K562 (cell line): ENCODE measurements around the gene RETREG2. TPM values are rescaled to one million over a fixed set of nuclear protein-coding genes. Genes with fewer than 3 reads are reported as not detected.
A peak's percentile ranks its signal among the peaks of the same experiment; 100 is the strongest.

Source experiments
- ATAC-seq: fragments of 200-7000 bp; cut with Tn5 transposase; 3 replicates; pipeline ENCODE4 v1.9.1; 2020; ENCODE audit warnings: moderate library complexity
- BruUV-seq: library from RNA; stranded (reverse); fragments of 400-500 nt; replicated peaks from 2 replicates; lab custom pipeline; 2021; lab: Mats Ljungman, UMichigan
- CTCF ChIA-PET: fragments of 300-600 bp; formaldehyde crosslinking; extraction: SDS; loops from one replicate; lab custom pipeline; 2021; ENCODE audit warnings: low intra/inter-chr PET ratio; lab: Yijun Ruan, JAX
- POLR2A ChIA-PET: fragments of 300-600, 350-650 bp; sonication (Branson Sonifier 250); formaldehyde crosslinking; extraction: SDS; loops from one replicate; lab custom pipeline; 2021; ENCODE audit warnings: antibody characterized with exemption, inconsistent platforms; lab: Yijun Ruan, JAX
- DNase-seq, 4 experiments: peaks; one replicate each; pipeline versions ENCODE4 v3.0.0 to v3.0.0-alpha.2; 2011 to 2018; ENCODE audit warnings: low spot score in 3 of 4, mixed read lengths in 3 of 4; ENCODE audit errors: extremely low read depth in 1 of 4
- FAIRE-seq: peaks from 2 replicates; lab custom pipeline; 2011; peaks lifted over from hg19 to GRCh38; lab: Jason Lieb, UNC
- H2AFZ ChIP-seq: 2 replicates; pipeline ENCODE4 v1.6.0; 2011; ENCODE audit warnings: low read depth, low read length, control low read depth, inconsistent platforms
- H3K27ac ChIP-seq: fragments of 200-600 bp; 3 replicates; pipeline ENCODE4 v1.8.0; 2011; ENCODE audit warnings: low read depth, mild to moderate bottlenecking, control low read depth, inconsistent platforms, low read length, moderate library complexity, mixed read lengths; ENCODE audit errors: extremely low read depth
- H3K27me3 ChIP-seq, 2 experiments: fragments of 300-600 bp in 1 of 2; 2 replicates in 1 of 2; 3 replicates in 1 of 2; pipeline versions ENCODE4 v1.6.0 to v1.8.0; 2011; ENCODE audit warnings: inconsistent platforms in 2 of 2, low read length in 2 of 2, mild to moderate bottlenecking in 1 of 2, mixed read lengths in 1 of 2, moderate library complexity in 1 of 2; ENCODE audit not compliant: control insufficient read depth in 2 of 2, insufficient read depth in 2 of 2
- H3K36me3 ChIP-seq: fragments of 300-600 bp; 3 replicates; pipeline ENCODE4 v1.8.0; 2011; ENCODE audit warnings: mild to moderate bottlenecking, low read length, inconsistent platforms; ENCODE audit not compliant: control insufficient read depth, insufficient read depth
- H3K4me1 ChIP-seq, 2 experiments: fragments of 200-600 bp in 1 of 2; replicated peaks in 1 of 2; 2 replicates in 1 of 2; 3 replicates in 1 of 2; pipeline versions ENCODE4 v1.5.1 to v1.8.0; 2011; ENCODE audit warnings: inconsistent platforms in 2 of 2, low read length in 2 of 2, mild to moderate bottlenecking in 1 of 2, mixed read lengths in 1 of 2, moderate library complexity in 1 of 2; ENCODE audit not compliant: control insufficient read depth in 2 of 2, insufficient read depth in 2 of 2
- H3K4me2 ChIP-seq: 2 replicates; pipeline ENCODE4 v1.6.1; 2011; ENCODE audit warnings: low read length, control low read depth, inconsistent platforms, mixed read lengths; ENCODE audit not compliant: insufficient read depth
- H3K4me3 ChIP-seq: fragments of 200-600 bp; sonication (generic), shearing (Covaris generic); 2 replicates; pipeline ENCODE4 v1.5.1; 2016; ENCODE audit warnings: control low read depth, inconsistent platforms
- H3K79me2 ChIP-seq: fragments of 200-600 bp; 3 replicates; pipeline ENCODE4 v1.8.0; 2011; ENCODE audit warnings: low read length, inconsistent platforms; ENCODE audit not compliant: control insufficient read depth, insufficient read depth
- H3K9ac ChIP-seq, 2 experiments: 2 replicates each; pipeline versions ENCODE4 v1.6.0 to v1.6.1; 2011; ENCODE audit warnings: low read depth in 2 of 2, low read length in 2 of 2, control low read depth in 1 of 2, inconsistent platforms in 1 of 2, mild to moderate bottlenecking in 1 of 2, mixed read lengths in 1 of 2; ENCODE audit not compliant: insufficient read depth in 1 of 2
- H3K9me1 ChIP-seq: one replicate; pipeline ENCODE4 v1.6.0; 2011; ENCODE audit warnings: inconsistent platforms, mild to moderate bottlenecking, low read length, moderate library complexity; ENCODE audit not compliant: control insufficient read depth, insufficient read depth
- H3K9me3 ChIP-seq: replicated peaks from 2 replicates; pipeline ENCODE4 v1.5.1; 2011; ENCODE audit warnings: low read depth, low read length, inconsistent platforms; ENCODE audit not compliant: control insufficient read depth, insufficient read depth
- H4K20me1 ChIP-seq: replicated peaks from 2 replicates; pipeline ENCODE4 v1.6.1; 2011; ENCODE audit warnings: low read length, inconsistent platforms, mixed read lengths; ENCODE audit not compliant: control insufficient read depth, insufficient read depth
- HDAC3 ChIP-seq: fragments of 450-650 bp; IDR thresholded peaks from 2 replicates; pipeline ENCODE4 v1.6.1; 2018; ENCODE audit warnings: borderline replicate concordance, mild to moderate bottlenecking, moderate library complexity; ENCODE audit not compliant: partially characterized antibody
- TEAD1 ChIP-seq, 2 experiments: fragments of 450-650 bp in 1 of 2; sonication (generic) in 1 of 2; formaldehyde crosslinking; IDR thresholded peaks; 2 replicates each; pipeline versions ENCODE4 v1.4.0 to v1.8.0; 2020 to 2022; ENCODE audit warnings: mild to moderate bottlenecking in 2 of 2, missing genetic modification reagents in 1 of 2
- ZNF121 ChIP-seq: sonication (generic); formaldehyde crosslinking; conservative IDR thresholded peaks from 2 replicates; pipeline ENCODE4 v1.8.0; 2022; ENCODE audit warnings: missing genetic modification reagents
- ZNF316 ChIP-seq: fragments of 450-650 bp; IDR thresholded peaks from 2 replicates; pipeline ENCODE4 v1.6.1; 2016
- WGBS: fragments of 100-300 bp; shearing (Covaris generic); methylation state at CpG from one replicate; pipeline ENCODE4 v1.1.6; 2016; ENCODE audit warnings: low coverage, mixed read lengths; ENCODE audit not compliant: insufficient coverage; ENCODE audit errors: missing lambda C conversion rate; 5-methylcytosine and 5-hydroxymethylcytosine counted together
- in situ Hi-C: fragments of 300-500 bp; cut with MboI; formaldehyde crosslinking; loops from 4 replicates; pipeline ENCODE4 v1.15.0; 2018; ENCODE audit warnings: inconsistent platforms, mixed read lengths
- intact Hi-C: fragments of 100-400 bp; cut with micrococcal nuclease; formaldehyde crosslinking; loops from 2 replicates; pipeline ENCODE4 v1.14.2; 2022
- polyA plus RNA-seq, 8 experiments: library from polyadenylated mRNA; depleted of rRNA in 4 of 8; stranded (reverse) in 5 of 8; unstranded in 3 of 8; fragments of >200 nt; fragmentation: Nextera tagmentation in 2 of 8; fragmentation: Illumina TruSeq in 1 of 8; extraction: Ambion mirVana in 2 of 8; extraction: Trizol in 1 of 8; gene quantifications; 2 replicates each; pipeline versions ENCODE4 v1.2.1 to v1.2.3, GENCODE V29; 2011 to 2014; ENCODE audit warnings: inconsistent platforms in 1 of 8, missing spikeins in 1 of 8
- total RNA-seq, 7 experiments: library from RNA; depleted of rRNA in 6 of 7; stranded (reverse); fragments of >200 nt in 6 of 7; fragmentation: Illumina TruSeq in 2 of 7; extraction: Trizol in 2 of 7; gene quantifications; 2 replicates each; pipeline versions ENCODE4 v1.2.1 to v1.2.3, GENCODE V29; 2011 to 2021; ENCODE audit warnings: low replicate concordance in 1 of 7
- TF ChIP-seq, protein P1 (sequence below): fragments of 200-400 bp; formaldehyde crosslinking; IDR thresholded peaks from 2 replicates; pipeline ENCODE4 v1.6.1; 2017; ENCODE audit warnings: mild to moderate bottlenecking, low read depth, low read length, moderate library complexity

Gene RETREG2
- total and polyA plus RNA-seq, 9 of the 15 experiments (the other 6 are each of a cell fraction or from before 2014, with no cell fraction given): 4.9 to 40.1 (median 19.2) TPM

DNA sequence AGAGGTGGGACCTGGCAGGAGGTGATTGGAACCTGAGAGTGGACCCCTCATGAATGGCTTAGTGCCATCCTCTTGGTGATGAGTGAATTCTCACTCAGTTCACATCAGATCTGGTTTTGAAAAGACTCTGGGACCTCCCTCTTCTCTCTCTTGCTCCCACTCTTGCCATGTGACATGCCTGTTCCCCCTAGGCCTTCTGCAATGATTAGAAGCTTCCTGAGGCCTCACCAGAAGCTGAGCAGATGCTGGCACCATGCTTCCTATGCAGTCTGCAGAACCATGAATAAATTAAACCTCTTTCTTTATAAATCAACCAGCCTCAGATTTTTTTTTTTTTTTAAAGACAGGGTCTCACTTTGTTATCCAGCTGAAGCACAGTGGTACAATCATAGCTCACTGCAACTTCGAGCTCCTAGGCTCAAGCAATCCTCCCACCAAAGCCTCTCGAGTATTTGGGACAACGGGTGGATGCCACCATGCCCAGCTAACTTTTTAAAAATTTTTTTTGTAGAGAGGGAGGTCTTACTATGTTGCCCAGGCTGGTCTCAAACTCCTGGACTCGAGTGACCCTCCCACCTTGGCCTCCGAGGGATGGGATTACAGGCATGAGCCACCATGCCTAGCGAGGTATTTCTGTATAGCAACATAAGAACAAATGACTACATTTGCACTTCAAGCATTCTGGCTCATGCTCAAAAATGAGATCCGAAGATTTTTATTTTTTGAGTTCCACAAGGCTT, 26.5 kb downstream of the RETREG2 start:
- H3K4me3 ChIP-seq: no peak overlapping the region
- TF ChIP-seq HDAC3 (no peak), TEAD1 (CRISPR knock-in tag; IDR thresholded peaks at IDR 0.05) (no peak), ZNF316 (peak; percentile 69)
- H3K9me1 ChIP-seq: no peaks in the 10 kb centered on the region
- no peak overlapping the region for H3K4me2 ChIP-seq
- no peaks in the 10 kb centered on the region for H3K27me3 ChIP-seq
- no peak for DNase-seq
- 0 out of 2 replicates have a peak, but pooled peaks cover 2% of the 10 kb centered on the region for H3K9me3 ChIP-seq
- no peak overlapping the region for H2AFZ ChIP-seq
- peaks cover 11% of the 10 kb centered on the region; the same call in 1 of the 2 replicates for H4K20me1 ChIP-seq
- peaks cover 24% of the 10 kb centered on the region; the same call in 2 of the 3 replicates for H3K36me3 ChIP-seq
- no peak for ATAC-seq
- 83% methylated on average over 6 of the region's 7 CpGs for WGBS
- no peaks in the 10 kb centered on the region for H3K79me2 ChIP-seq
- in situ Hi-C loops (loop anchor here (5.0 kb wide), 1 partner anchor 32 kb away; the partner anchor contains the start of gene SLC23A3), intact Hi-C loops (no loop called here)
- H3K9ac ChIP-seq: no peak overlapping the region
- BruUV-seq: no TSS peak
- no peak overlapping the region for H3K27ac ChIP-seq
- POLR2A ChIA-PET: interaction anchor here (1.0 kb wide), 1 partner anchor 28 kb away, joined by 3 read pairs; the partner anchor contains the start of gene CNPPD1
- CTCF ChIA-PET: no interaction called here
- FAIRE-seq: no peak
- H3K4me1 ChIP-seq: peaks cover 16 to 17% of the 10 kb centered on the region in 2 experiments; a peak in 4 of 5 replicates

DNA sequence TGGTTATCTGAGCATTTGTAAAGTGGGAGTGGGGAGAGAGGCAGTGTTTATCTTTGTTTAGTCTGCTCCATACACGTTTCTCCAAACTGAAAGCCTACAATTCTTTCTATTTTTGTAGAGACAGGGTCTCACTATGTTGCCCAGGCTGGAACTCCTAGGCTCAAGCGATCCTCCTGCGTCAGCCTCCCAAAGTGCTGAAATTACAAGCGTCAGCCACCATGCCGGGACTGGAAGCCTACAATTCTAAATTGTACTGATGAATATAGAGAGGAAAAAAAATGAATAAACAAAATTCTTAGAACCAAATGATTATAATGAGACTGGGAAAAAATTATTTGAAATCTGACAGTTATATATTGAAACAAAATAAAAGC, 27.1 kb downstream of the RETREG2 start:
- Histone ChIP-seq H3K79me2 (no peaks in the 10 kb centered on the region), H3K4me3 (no peak overlapping the region), H3K4me2 (no peak overlapping the region), H4K20me1 (peaks cover 11% of the 10 kb centered on the region; the same call in 1 of the 2 replicates), H3K36me3 (peaks cover 30% of the 10 kb centered on the region; the same call in 2 of the 3 replicates), H3K9ac (no peak overlapping the region), H2AFZ (no peak overlapping the region), H3K9me3 (0 out of 2 replicates have a peak, but pooled peaks cover 2% of the 10 kb centered on the region), H3K9me1 (no peaks in the 10 kb centered on the region), H3K27me3 (no peaks in the 10 kb centered on the region)
- ChIA-PET POLR2A (interaction anchor here (1.2 kb wide), 1 partner anchor 10 kb away, joined by 3 read pairs; no protein-coding TSS in a partner anchor), CTCF (no interaction called here)
- BruUV-seq: no TSS peak
- ATAC-seq: no peak
- no peak for FAIRE-seq
- in situ Hi-C loops: loop anchor here (5.0 kb wide), 1 partner anchor 33 kb away; the partner anchor contains the start of gene SLC23A3
- WGBS: 80% methylated on average over 5 of the region's 5 CpGs
- intact Hi-C loops: no loop called here
- TF ChIP-seq, protein P1, sequence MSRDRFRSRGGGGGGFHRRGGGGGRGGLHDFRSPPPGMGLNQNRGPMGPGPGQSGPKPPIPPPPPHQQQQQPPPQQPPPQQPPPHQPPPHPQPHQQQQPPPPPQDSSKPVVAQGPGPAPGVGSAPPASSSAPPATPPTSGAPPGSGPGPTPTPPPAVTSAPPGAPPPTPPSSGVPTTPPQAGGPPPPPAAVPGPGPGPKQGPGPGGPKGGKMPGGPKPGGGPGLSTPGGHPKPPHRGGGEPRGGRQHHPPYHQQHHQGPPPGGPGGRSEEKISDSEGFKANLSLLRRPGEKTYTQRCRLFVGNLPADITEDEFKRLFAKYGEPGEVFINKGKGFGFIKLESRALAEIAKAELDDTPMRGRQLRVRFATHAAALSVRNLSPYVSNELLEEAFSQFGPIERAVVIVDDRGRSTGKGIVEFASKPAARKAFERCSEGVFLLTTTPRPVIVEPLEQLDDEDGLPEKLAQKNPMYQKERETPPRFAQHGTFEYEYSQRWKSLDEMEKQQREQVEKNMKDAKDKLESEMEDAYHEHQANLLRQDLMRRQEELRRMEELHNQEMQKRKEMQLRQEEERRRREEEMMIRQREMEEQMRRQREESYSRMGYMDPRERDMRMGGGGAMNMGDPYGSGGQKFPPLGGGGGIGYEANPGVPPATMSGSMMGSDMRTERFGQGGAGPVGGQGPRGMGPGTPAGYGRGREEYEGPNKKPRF: no peak
- TF ChIP-seq ZNF121 (CRISPR knock-in tag): peak; percentile 68
- TF ChIP-seq, all 486 proteins: peak for 1
- Histone ChIP-seq H3K27ac (no peak overlapping the region), H3K4me1 (peaks cover 16 to 17% of the 10 kb centered on the region in 2 experiments; a peak in 4 of 5 replicates)
- DNase-seq: no peak
